ENCODE measurements around the gene PCDHGB5. TPM values are rescaled to one million over a fixed set of nuclear protein-coding genes. Genes with fewer than 3 reads are reported as not detected.

The PCDHGB5 gene
- total and polyA plus RNA-seq, 2 donors (not counting 3 experiments of a cell fraction or from before 2014, with no cell fraction given) = 10.1 to 14.4 TPM

DNA sequence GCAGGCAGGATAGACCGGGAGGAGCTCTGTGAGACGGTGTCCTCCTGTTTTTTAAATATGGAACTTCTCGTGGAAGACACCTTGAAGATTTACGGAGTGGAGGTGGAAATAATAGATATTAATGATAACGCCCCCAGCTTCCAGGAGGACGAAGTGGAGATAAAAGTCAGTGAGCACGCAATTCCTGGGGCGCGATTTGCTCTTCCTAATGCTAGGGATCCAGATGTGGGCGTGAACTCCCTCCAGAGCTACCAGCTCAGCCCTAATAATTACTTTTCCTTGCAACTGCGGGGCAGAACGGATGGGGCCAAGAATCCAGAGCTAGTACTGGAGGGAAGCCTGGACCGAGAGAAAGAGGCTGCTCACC is 23.7 kb downstream of the PCDHGB5 start:
- H3K27ac ChIP-seq (ENCODE audit: insufficient read depth, low read depth, low read length) = no peak overlapping the region
- POLR2A ChIA-PET = interaction anchor here (1.9 to 2.2 kb wide), 2 partner anchors 9 to 137 kb away, joined by 8 read pairs; partner anchors contain the start of gene PCDHGA12

DNA sequence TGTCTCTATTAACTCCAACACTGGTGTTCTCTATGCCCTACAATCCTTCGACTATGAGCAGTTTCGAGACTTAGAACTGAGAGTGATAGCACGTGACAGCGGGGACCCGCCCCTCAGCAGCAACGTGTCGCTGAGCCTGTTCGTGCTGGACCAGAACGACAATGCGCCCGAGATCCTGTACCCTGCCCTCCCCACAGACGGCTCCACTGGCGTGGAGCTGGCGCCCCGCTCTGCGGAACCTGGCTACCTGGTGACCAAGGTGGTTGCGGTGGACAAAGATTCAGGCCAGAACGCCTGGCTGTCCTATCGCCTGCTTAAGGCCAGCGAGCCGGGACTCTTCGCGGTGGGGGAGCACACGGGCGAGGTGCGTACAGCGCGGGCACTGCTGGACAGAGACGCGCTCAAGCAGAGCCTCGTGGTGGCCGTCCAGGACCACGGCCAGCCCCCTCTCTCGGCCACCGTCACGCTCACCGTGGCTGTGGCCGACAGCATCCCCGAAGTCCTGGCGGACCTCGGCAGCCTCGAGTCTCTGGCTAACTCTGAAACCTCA is 25.1 kb downstream of the PCDHGB5 start:
- no peak overlapping the region for H3K4me3 ChIP-seq (replicated peaks in 1 of 3; ENCODE audit: insufficient read depth in 1 of 3, low read depth in 1 of 3, low read length in 3 of 3)

More for the DNA sequence above, 23.7 kb downstream of the PCDHGB5 start:
- DNase-seq (ENCODE audit: low read depth, low spot score) (no peak), FAIRE-seq (no peak)
- Histone ChIP-seq H3K79me2 (ENCODE audit: control insufficient read depth, insufficient read depth, low read length) (no peaks in the 10 kb centered on the region), H3K4me3 (replicated peaks in 1 of 3; ENCODE audit: insufficient read depth in 1 of 3, low read depth in 1 of 3, low read length in 3 of 3) (peak overlapping the region; percentile 39 to 83 (median 66)), H3K36me3 (ENCODE audit: control insufficient read depth in 2 of 2, extremely low read depth in 1 of 2, insufficient read depth in 2 of 2, low read length in 2 of 2) (no peaks in the 10 kb centered on the region), H2AFZ (ENCODE audit: low read depth, low read length) (peak overlapping the region; percentile 84), H3K9me3 (replicated peaks; ENCODE audit: control insufficient read depth, insufficient read depth, low read length) (peaks cover 8% of the 10 kb centered on the region), H3K9me1 (replicated peaks; ENCODE audit: control insufficient read depth, extremely low read depth, insufficient read depth, low read length) (no peaks in the 10 kb centered on the region), H3K27me3 (ENCODE audit: control insufficient read depth in 2 of 2, insufficient read depth in 2 of 2, low read length in 2 of 2) (peaks cover 38 to 84% of the 10 kb centered on the region in 2 experiments), H4K20me1 (replicated peaks; ENCODE audit: control insufficient read depth, extremely low read depth, insufficient read depth, low read length) (no peaks in the 10 kb centered on the region), H3K4me2 (ENCODE audit: insufficient read depth, low read length) (peak overlapping the region; percentile 90), H3K9ac (replicated peaks; ENCODE audit: extremely low read depth, insufficient read depth, low read length) (no peak overlapping the region), H3K4me1 (ENCODE audit: control insufficient read depth, extremely low read depth, insufficient read depth, low read length) (peaks cover 15% of the 10 kb centered on the region)
- BruUV-seq (replicated peaks) = no TSS peak
- intact Hi-C loops (cut with micrococcal nuclease) = loop anchor here (1.0 to 5.0 kb wide), 4 partner anchors 9 to 103 kb away; partner anchors contain the start of genes PCDHGA12, PCDHGA6 and PCDHGB3
- CTCF ChIA-PET = interaction anchor here (0.6 to 11.3 kb wide), 40 partner anchors 9 to 212 kb away, joined by 3 to 335 read pairs (median 6); partner anchors contain the start of genes DIAPH1, PCDHB12, PCDHGA1 and PCDHGA10
- no peak for TF ChIP-seq MYC (IDR thresholded peaks at IDR 0.05; ENCODE audit: low read depth, low read length)
- TF ChIP-seq, protein P1, sequence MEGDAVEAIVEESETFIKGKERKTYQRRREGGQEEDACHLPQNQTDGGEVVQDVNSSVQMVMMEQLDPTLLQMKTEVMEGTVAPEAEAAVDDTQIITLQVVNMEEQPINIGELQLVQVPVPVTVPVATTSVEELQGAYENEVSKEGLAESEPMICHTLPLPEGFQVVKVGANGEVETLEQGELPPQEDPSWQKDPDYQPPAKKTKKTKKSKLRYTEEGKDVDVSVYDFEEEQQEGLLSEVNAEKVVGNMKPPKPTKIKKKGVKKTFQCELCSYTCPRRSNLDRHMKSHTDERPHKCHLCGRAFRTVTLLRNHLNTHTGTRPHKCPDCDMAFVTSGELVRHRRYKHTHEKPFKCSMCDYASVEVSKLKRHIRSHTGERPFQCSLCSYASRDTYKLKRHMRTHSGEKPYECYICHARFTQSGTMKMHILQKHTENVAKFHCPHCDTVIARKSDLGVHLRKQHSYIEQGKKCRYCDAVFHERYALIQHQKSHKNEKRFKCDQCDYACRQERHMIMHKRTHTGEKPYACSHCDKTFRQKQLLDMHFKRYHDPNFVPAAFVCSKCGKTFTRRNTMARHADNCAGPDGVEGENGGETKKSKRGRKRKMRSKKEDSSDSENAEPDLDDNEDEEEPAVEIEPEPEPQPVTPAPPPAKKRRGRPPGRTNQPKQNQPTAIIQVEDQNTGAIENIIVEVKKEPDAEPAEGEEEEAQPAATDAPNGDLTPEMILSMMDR (IDR thresholded peaks at IDR 0.05; ENCODE audit: extremely low read depth in 1 of 2, insufficient read depth in 1 of 2, low read depth in 1 of 2, low read length in 2 of 2) = no peak
- dilution Hi-C loops (cut with MboI; ENCODE audit: extremely low pct_ligation_motif_present, low sequenced_read_pairs) = no loop called here

More for the DNA sequence above, 25.1 kb downstream of the PCDHGB5 start:
- H3K27me3 ChIP-seq (ENCODE audit: control insufficient read depth in 2 of 2, insufficient read depth in 2 of 2, low read length in 2 of 2) = peaks cover 46 to 94% of the 10 kb centered on the region in 2 experiments
- no peaks in the 10 kb centered on the region for H4K20me1 ChIP-seq (replicated peaks; ENCODE audit: control insufficient read depth, extremely low read depth, insufficient read depth, low read length)
- H3K4me2 ChIP-seq (ENCODE audit: insufficient read depth, low read length) = no peak overlapping the region
- intact Hi-C loops (cut with micrococcal nuclease) (loop anchor here (5.0 kb wide), 1 partner anchor 51 kb away; the partner anchor contains the start of genes PCDHGA6 and PCDHGB3), dilution Hi-C loops (cut with MboI; ENCODE audit: extremely low pct_ligation_motif_present, low sequenced_read_pairs) (no loop called here)
- H3K36me3 ChIP-seq (ENCODE audit: control insufficient read depth in 2 of 2, extremely low read depth in 1 of 2, insufficient read depth in 2 of 2, low read length in 2 of 2) = no peaks in the 10 kb centered on the region
- POLR2A ChIA-PET = no interaction called here
- no peak overlapping the region for H3K9ac ChIP-seq (replicated peaks; ENCODE audit: extremely low read depth, insufficient read depth, low read length)
- no peak overlapping the region for H3K27ac ChIP-seq (ENCODE audit: insufficient read depth, low read depth, low read length)
- TF ChIP-seq, protein P2, sequence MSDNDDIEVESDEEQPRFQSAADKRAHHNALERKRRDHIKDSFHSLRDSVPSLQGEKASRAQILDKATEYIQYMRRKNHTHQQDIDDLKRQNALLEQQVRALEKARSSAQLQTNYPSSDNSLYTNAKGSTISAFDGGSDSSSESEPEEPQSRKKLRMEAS (IDR thresholded peaks at IDR 0.05; ENCODE audit: insufficient read depth, insufficient read length) = no peak
- TF ChIP-seq POLR2AphosphoS5 (IDR thresholded peaks at IDR 0.05; ENCODE audit: insufficient read depth, low read depth, low read length) (no peak), GATA2 (IDR thresholded peaks at IDR 0.05; ENCODE audit: insufficient read depth, insufficient read length, low read depth, low read length) (no peak), EZH2 (IDR thresholded peaks at IDR 0.05; ENCODE audit: borderline replicate concordance, low read depth, low read length, severe bottlenecking) (no peak), FOS (IDR thresholded peaks at IDR 0.05; ENCODE audit: borderline replicate concordance, insufficient read depth, low read length) (no peak), POLR2A (IDR thresholded peaks at IDR 0.05; ENCODE audit: low read depth, low read length) (no peak), MYC (IDR thresholded peaks at IDR 0.05; ENCODE audit: low read depth, low read length) (no peak), JUN (IDR thresholded peaks at IDR 0.05; ENCODE audit: borderline replicate concordance, insufficient read depth, insufficient read length, low read depth) (no peak)
- TF ChIP-seq, protein P1 (IDR thresholded peaks at IDR 0.05; ENCODE audit: extremely low read depth in 1 of 2, insufficient read depth in 1 of 2, low read depth in 1 of 2, low read length in 2 of 2) = no peak
- FAIRE-seq = no peak
- H3K4me1 ChIP-seq (ENCODE audit: control insufficient read depth, extremely low read depth, insufficient read depth, low read length) = peaks cover 14% of the 10 kb centered on the region
- CTCF ChIA-PET = interaction anchor here (2.0 to 3.8 kb wide), 5 partner anchors 8 to 102 kb away, joined by 8 to 149 read pairs (median 10); partner anchors contain the start of genes PCDHGA10, PCDHGA12 and PCDHGB4
- H3K9me3 ChIP-seq (replicated peaks; ENCODE audit: control insufficient read depth, insufficient read depth, low read length) = peaks cover 8% of the 10 kb centered on the region
- no TSS peak for BruUV-seq (replicated peaks)
- H3K9me1 ChIP-seq (replicated peaks; ENCODE audit: control insufficient read depth, extremely low read depth, insufficient read depth, low read length) = no peaks in the 10 kb centered on the region
- no peak overlapping the region for H2AFZ ChIP-seq (ENCODE audit: low read depth, low read length)
- no peaks in the 10 kb centered on the region for H3K79me2 ChIP-seq (ENCODE audit: control insufficient read depth, insufficient read depth, low read length)
- no peak for DNase-seq (ENCODE audit: low read depth, low spot score)
